Spleen (tissue), 7 donors: ENCODE results near the gene FTO.

Source experiments
- POLR2AphosphoS5 ChIP-seq, 3 donors: sonication (generic); formaldehyde crosslinking; IDR thresholded peaks; one replicate each; pipeline ENCODE4 v1.5.1; 2017; ENCODE audit warnings: antibody characterized with exemption in 3 of 3
- TF ChIP-seq, protein P1 (sequence below), 11 experiments: fragments of 200-600 bp in 7 of 11; fragments of 450-650 bp in 4 of 11; sonication (generic) in 4 of 11; IDR thresholded peaks in 8 of 11; conservative IDR thresholded peaks in 3 of 11; 1 replicate in 7 of 11; 2 replicates in 4 of 11; pipeline versions ENCODE4 v1.4.0 to v1.8.0; 2016 to 2021; ENCODE audit warnings: antibody characterized with exemption in 11 of 11, inconsistent platforms in 4 of 11, mild to moderate bottlenecking in 1 of 11
- donor health status: DM: no; HTN: no; CAD: no; lungs with moderate emphysema.
- donor health status: DM: no; HTN: no; CAD: no.
- donor health status: DM: no; HTN: no; CAD: no.

DNA sequence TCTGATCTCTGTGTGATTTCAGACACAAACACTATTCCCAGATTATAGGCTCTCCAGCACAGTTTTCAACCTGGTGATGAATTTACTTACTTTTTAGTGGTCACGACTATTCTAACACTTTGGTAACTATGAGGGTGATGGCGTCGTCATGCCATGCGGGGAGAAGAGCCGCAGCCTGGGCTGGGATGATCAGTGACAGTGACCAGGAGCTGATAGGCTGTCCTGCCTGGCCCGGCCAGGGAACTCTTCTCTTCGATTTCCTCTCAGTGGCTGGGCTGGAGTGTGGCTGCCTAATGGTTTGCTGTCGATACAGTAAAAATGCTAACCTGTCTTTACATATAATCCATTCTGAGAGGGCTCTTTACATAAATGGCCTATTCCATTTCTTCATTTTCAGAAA lies 469.5 kb downstream of the FTO start:
- TF ChIP-seq, protein P1, sequence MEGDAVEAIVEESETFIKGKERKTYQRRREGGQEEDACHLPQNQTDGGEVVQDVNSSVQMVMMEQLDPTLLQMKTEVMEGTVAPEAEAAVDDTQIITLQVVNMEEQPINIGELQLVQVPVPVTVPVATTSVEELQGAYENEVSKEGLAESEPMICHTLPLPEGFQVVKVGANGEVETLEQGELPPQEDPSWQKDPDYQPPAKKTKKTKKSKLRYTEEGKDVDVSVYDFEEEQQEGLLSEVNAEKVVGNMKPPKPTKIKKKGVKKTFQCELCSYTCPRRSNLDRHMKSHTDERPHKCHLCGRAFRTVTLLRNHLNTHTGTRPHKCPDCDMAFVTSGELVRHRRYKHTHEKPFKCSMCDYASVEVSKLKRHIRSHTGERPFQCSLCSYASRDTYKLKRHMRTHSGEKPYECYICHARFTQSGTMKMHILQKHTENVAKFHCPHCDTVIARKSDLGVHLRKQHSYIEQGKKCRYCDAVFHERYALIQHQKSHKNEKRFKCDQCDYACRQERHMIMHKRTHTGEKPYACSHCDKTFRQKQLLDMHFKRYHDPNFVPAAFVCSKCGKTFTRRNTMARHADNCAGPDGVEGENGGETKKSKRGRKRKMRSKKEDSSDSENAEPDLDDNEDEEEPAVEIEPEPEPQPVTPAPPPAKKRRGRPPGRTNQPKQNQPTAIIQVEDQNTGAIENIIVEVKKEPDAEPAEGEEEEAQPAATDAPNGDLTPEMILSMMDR (IDR thresholded peaks at IDR 0.05 in 8 of 11, conservative IDR thresholded peaks at IDR 0.05 in 3 of 11), result no peak
- TF ChIP-seq POLR2AphosphoS5 (IDR thresholded peaks at IDR 0.05), result no peak
